HEK293 (cell line): ENCODE measurements around the gene FAM217A.

Source experiments
- CTCF ChIA-PET: fragments of 350-600 bp; formaldehyde crosslinking; extraction: SDS; loops from one replicate; lab custom pipeline; 2021; ENCODE audit warnings: antibody characterized with exemption; lab: Yijun Ruan, JAX
- POLR2A ChIA-PET: fragments of 300-600 bp; formaldehyde crosslinking; extraction: SDS; loops from one replicate; lab custom pipeline; 2020; ENCODE audit warnings: antibody characterized with exemption, inconsistent platforms; lab: Yijun Ruan, JAX
- H3K27ac ChIP-seq: fragments of 200-500 bp; sonication (Bioruptor generic); 2 replicates; pipeline ENCODE4 v1.5.1; 2014; ENCODE audit warnings: low read depth, low read length, control low read depth, inconsistent platforms; ENCODE audit errors: extremely low read depth
- H3K36me3 ChIP-seq, 2 experiments: fragments of 200-500 bp in 1 of 2; sonication (Bioruptor generic) in 1 of 2; 1 replicate in 1 of 2; 2 replicates in 1 of 2; pipeline ENCODE4 v1.5.1; 2014 to 2017; ENCODE audit warnings: inconsistent platforms in 2 of 2, low read length in 2 of 2; ENCODE audit not compliant: control insufficient read depth in 2 of 2, insufficient read depth in 1 of 2
- H3K4me1 ChIP-seq: fragments of 200-500 bp; sonication (Bioruptor generic); 2 replicates; pipeline ENCODE4 v1.5.1; 2014; ENCODE audit warnings: mild to moderate bottlenecking, low read length, inconsistent platforms; ENCODE audit not compliant: control insufficient read depth, insufficient read depth
- H3K4me3 ChIP-seq: 2 replicates; pipeline ENCODE4 v1.5.1; 2011; ENCODE audit warnings: low read depth, mild to moderate bottlenecking, control low read depth, low read length, moderate library complexity
- H3K9me3 ChIP-seq: fragments of 200-500 bp; sonication (Bioruptor generic); 2 replicates; pipeline ENCODE4 v1.5.1; 2014; ENCODE audit warnings: low read depth, low read length, inconsistent platforms; ENCODE audit not compliant: control insufficient read depth, insufficient read depth
- GLI2 ChIP-seq: fragments of 450-650 bp; formaldehyde crosslinking; IDR thresholded peaks from 2 replicates; pipeline ENCODE4; 2017; ENCODE audit warnings: missing biosample characterization, missing genetic modification characterization, low read depth, borderline replicate concordance
- HOXC10 ChIP-seq: sonication (generic); formaldehyde crosslinking; IDR thresholded peaks from 2 replicates; pipeline ENCODE4 v1.8.1; 2023; ENCODE audit warnings: mild to moderate bottlenecking, missing genetic modification reagents
- KLF7 ChIP-seq: fragments of 450-650 bp; formaldehyde crosslinking; IDR thresholded peaks from 2 replicates; pipeline ENCODE4 v1.5.1; 2016; ENCODE audit warnings: missing biosample characterization, missing genetic modification characterization, borderline replicate concordance
- KLF8 ChIP-seq: fragments of 450-650 bp; formaldehyde crosslinking; IDR thresholded peaks from 2 replicates; pipeline ENCODE4 v1.5.1; 2016; ENCODE audit warnings: missing biosample characterization, missing genetic modification characterization
- PBX3 ChIP-seq: sonication (generic); formaldehyde crosslinking; IDR thresholded peaks from 2 replicates; pipeline ENCODE4 v1.8.1; 2022; ENCODE audit warnings: mild to moderate bottlenecking, moderate library complexity, missing genetic modification reagents
- REPIN1 ChIP-seq: fragments of 450-650 bp; formaldehyde crosslinking; IDR thresholded peaks from 2 replicates; pipeline ENCODE4 v1.5.1; 2017; ENCODE audit warnings: missing biosample characterization, missing genetic modification characterization, low read depth
- SALL2 ChIP-seq: fragments of 450-650 bp; formaldehyde crosslinking; IDR thresholded peaks from 2 replicates; pipeline ENCODE4 v1.5.0; 2017; ENCODE audit warnings: missing biosample characterization, mild to moderate bottlenecking, missing genetic modification characterization, borderline replicate concordance
- SP3 ChIP-seq: fragments of 450-650 bp; formaldehyde crosslinking; IDR thresholded peaks from 2 replicates; pipeline ENCODE4 v1.5.1; 2016; ENCODE audit warnings: missing biosample characterization, missing genetic modification characterization
- ZNF10 ChIP-seq: fragments of 450-650 bp; formaldehyde crosslinking; IDR thresholded peaks from 2 replicates; pipeline ENCODE4 v1.5.1; 2017; ENCODE audit warnings: missing biosample characterization, missing genetic modification characterization
- ZNF174 ChIP-seq: fragments of 450-650 bp; formaldehyde crosslinking; IDR thresholded peaks from 2 replicates; pipeline ENCODE4 v1.5.0; 2017; ENCODE audit warnings: missing biosample characterization, mild to moderate bottlenecking, missing genetic modification characterization
- ZNF2 ChIP-seq: fragments of 450-650 bp; formaldehyde crosslinking; IDR thresholded peaks from 2 replicates; pipeline ENCODE4 v1.5.1; 2016; ENCODE audit warnings: missing biosample characterization, missing genetic modification characterization
- ZNF292 ChIP-seq: fragments of 450-650 bp; formaldehyde crosslinking; IDR thresholded peaks from 2 replicates; pipeline ENCODE4 v1.5.1; 2016; ENCODE audit warnings: low read depth, missing biosample characterization, missing genetic modification characterization, borderline replicate concordance
- ZNF302 ChIP-seq: fragments of 450-650 bp; formaldehyde crosslinking; IDR thresholded peaks from 2 replicates; pipeline ENCODE4 v1.5.1; 2016; ENCODE audit warnings: missing biosample characterization, missing genetic modification characterization, low read depth
- ZNF341 ChIP-seq: fragments of 450-650 bp; formaldehyde crosslinking; IDR thresholded peaks from 2 replicates; pipeline ENCODE4; 2016; ENCODE audit warnings: low read depth, missing biosample characterization, missing genetic modification characterization
- ZNF350 ChIP-seq: fragments of 450-650 bp; formaldehyde crosslinking; IDR thresholded peaks from 2 replicates; pipeline ENCODE4 v1.5.0; 2017; ENCODE audit warnings: missing biosample characterization, mild to moderate bottlenecking, missing genetic modification characterization
- ZNF37A ChIP-seq: fragments of 450-650 bp; IDR thresholded peaks from 2 replicates; pipeline ENCODE4 v1.5.1; 2018; ENCODE audit warnings: missing biosample characterization, missing genetic modification characterization
- ZNF423 ChIP-seq: fragments of 450-650 bp; formaldehyde crosslinking; IDR thresholded peaks from 2 replicates; pipeline ENCODE4 v1.5.1; 2016; ENCODE audit warnings: missing biosample characterization, missing genetic modification characterization
- ZNF473 ChIP-seq: fragments of 450-650 bp; formaldehyde crosslinking; IDR thresholded peaks from 2 replicates; pipeline ENCODE4 v1.5.1; 2017; ENCODE audit warnings: missing biosample characterization, missing genetic modification characterization
- ZNF529 ChIP-seq: fragments of 450-650 bp; formaldehyde crosslinking; IDR thresholded peaks from 2 replicates; pipeline ENCODE4 v1.5.1; 2017; ENCODE audit warnings: missing genetic modification characterization, missing biosample characterization; ENCODE audit not compliant: insufficient replicate concordance
- ZNF571 ChIP-seq: fragments of 450-650 bp; formaldehyde crosslinking; IDR thresholded peaks from 2 replicates; pipeline ENCODE4 v1.5.0; 2017; ENCODE audit warnings: missing biosample characterization, missing genetic modification characterization
- ZNF610 ChIP-seq: fragments of 450-650 bp; formaldehyde crosslinking; IDR thresholded peaks from 2 replicates; pipeline ENCODE4 v1.5.1; 2016; ENCODE audit warnings: missing biosample characterization, missing genetic modification characterization, borderline replicate concordance
- ZNF626 ChIP-seq: fragments of 450-650 bp; sonication (Bioruptor Pico); formaldehyde crosslinking; IDR thresholded peaks from 2 replicates; pipeline ENCODE4 v1.5.1; 2018; ENCODE audit warnings: missing biosample characterization, missing genetic modification characterization, inconsistent platforms
- ZNF654 ChIP-seq: fragments of 450-650 bp; formaldehyde crosslinking; IDR thresholded peaks from 2 replicates; pipeline ENCODE4 v1.5.1; 2016; ENCODE audit warnings: low read depth, missing biosample characterization, missing genetic modification characterization
- ZNF664 ChIP-seq: fragments of 450-650 bp; formaldehyde crosslinking; IDR thresholded peaks from 2 replicates; pipeline ENCODE4 v1.5.1; 2016; ENCODE audit warnings: missing biosample characterization, missing genetic modification characterization
- ZNF670 ChIP-seq: fragments of 450-650 bp; formaldehyde crosslinking; IDR thresholded peaks from 2 replicates; pipeline ENCODE4 v1.5.1; 2016; ENCODE audit warnings: missing biosample characterization, missing genetic modification characterization, low read depth
- ZNF76 ChIP-seq: fragments of 450-650 bp; formaldehyde crosslinking; IDR thresholded peaks from 2 replicates; pipeline ENCODE4; 2016; ENCODE audit warnings: low read depth, missing biosample characterization, missing genetic modification characterization, borderline replicate concordance
- ZSCAN18 ChIP-seq: fragments of 450-650 bp; formaldehyde crosslinking; IDR thresholded peaks from 2 replicates; pipeline ENCODE4 v1.5.1; 2016; ENCODE audit warnings: missing biosample characterization, missing genetic modification characterization
- TF ChIP-seq, protein P1 (sequence below): fragments of 450-650 bp; formaldehyde crosslinking; IDR thresholded peaks from 2 replicates; pipeline ENCODE4 v1.5.1; 2016; ENCODE audit warnings: missing biosample characterization, missing genetic modification characterization
- TF ChIP-seq, protein P2 (sequence below): fragments of 450-650 bp; formaldehyde crosslinking; IDR thresholded peaks from 2 replicates; pipeline ENCODE4 v1.5.0; 2017; ENCODE audit warnings: missing biosample characterization, missing genetic modification characterization, borderline replicate concordance

The FAM217A gene

GRCh38 chr6:4057036-4057435 lies 21.9 kb downstream of the FAM217A start (continued):
- TF ChIP-seq, protein P1, sequence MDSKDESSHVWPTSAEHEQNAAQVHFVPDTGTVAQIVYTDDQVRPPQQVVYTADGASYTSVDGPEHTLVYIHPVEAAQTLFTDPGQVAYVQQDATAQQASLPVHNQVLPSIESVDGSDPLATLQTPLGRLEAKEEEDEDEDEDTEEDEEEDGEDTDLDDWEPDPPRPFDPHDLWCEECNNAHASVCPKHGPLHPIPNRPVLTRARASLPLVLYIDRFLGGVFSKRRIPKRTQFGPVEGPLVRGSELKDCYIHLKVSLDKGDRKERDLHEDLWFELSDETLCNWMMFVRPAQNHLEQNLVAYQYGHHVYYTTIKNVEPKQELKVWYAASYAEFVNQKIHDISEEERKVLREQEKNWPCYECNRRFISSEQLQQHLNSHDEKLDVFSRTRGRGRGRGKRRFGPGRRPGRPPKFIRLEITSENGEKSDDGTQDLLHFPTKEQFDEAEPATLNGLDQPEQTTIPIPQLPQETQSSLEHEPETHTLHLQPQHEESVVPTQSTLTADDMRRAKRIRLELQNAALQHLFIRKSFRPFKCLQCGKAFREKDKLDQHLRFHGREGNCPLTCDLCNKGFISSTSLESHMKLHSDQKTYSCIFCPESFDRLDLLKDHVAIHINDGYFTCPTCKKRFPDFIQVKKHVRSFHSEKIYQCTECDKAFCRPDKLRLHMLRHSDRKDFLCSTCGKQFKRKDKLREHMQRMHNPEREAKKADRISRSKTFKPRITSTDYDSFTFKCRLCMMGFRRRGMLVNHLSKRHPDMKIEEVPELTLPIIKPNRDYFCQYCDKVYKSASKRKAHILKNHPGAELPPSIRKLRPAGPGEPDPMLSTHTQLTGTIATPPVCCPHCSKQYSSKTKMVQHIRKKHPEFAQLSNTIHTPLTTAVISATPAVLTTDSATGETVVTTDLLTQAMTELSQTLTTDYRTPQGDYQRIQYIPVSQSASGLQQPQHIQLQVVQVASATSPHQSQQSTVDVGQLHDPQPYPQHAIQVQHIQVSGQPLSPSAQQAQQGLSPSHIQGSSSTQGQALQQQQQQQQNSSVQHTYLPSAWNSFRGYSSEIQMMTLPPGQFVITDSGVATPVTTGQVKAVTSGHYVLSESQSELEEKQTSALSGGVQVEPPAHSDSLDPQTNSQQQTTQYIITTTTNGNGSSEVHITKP (tag by site-specific recombination): no peak
- TF ChIP-seq ZNF670 (tag by site-specific recombination) (no peak), GLI2 (no peak), ZNF174 (tag by site-specific recombination) (no peak), ZNF610 (tag by site-specific recombination) (no peak), HOXC10 (CRISPR knock-in tag) (no peak), REPIN1 (no peak), ZNF341 (tag by site-specific recombination) (no peak), ZNF626 (tag by site-specific recombination) (no peak), ZNF423 (no peak), KLF7 (no peak)

DNA sequence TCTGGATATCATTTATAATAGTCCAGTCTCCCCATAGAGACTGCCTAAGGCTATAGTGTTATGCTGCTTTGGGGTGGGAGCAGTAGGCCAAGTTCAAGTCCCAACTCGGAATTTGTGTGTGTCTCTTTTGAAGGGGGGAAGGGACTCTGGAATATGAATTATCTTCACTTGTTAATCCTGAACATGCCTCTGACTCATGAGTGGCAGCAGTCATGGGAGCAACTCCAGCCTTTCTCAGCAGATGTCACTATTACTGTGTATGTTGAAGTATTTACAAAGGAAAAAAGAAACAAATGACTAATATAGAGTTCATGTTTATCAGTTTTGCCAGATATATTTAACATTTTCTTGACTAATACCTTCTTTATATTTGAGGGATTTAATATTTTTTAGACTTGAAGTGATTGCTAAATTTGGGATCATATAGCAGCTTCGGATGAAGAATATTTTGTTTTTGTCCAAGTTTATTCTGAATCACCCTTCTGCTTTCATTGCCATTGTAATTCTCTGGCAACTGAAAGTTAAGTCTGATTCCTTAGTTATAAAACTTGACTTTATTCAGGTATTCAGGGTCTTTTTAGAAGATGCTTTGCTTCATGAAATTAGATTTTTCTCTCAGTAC lies 23.4 kb downstream of the FAM217A start:
- Histone ChIP-seq H3K9me3 (no peaks in the 10 kb centered on the region), H3K4me3 (no peak overlapping the region), H3K36me3 (peaks cover 87 to 93% of the 10 kb centered on the region in 2 experiments), H3K4me1 (peaks cover 7% of the 10 kb centered on the region; the same call in 1 of the 2 replicates), H3K27ac (no peak overlapping the region)
- CTCF ChIA-PET: interaction anchor here (0.5 to 7.3 kb wide), 10 partner anchors 10 to 975 kb away, joined by 3 to 59 read pairs (median 3); a partner anchor contains a TSS
- POLR2A ChIA-PET: interaction anchor here (0.9 kb wide), 1 partner anchor 34 kb away, joined by 5 read pairs; a partner anchor contains a TSS
- TF ChIP-seq ZNF626 (tag by site-specific recombination) (no peak), SP3 (tag by site-specific recombination) (no peak), ZNF571 (tag by site-specific recombination) (no peak), ZNF473 (tag by site-specific recombination) (no peak), ZNF654 (tag by site-specific recombination) (peak; percentile 39), ZNF664 (tag by site-specific recombination) (no peak), ZNF10 (no peak), ZNF350 (tag by site-specific recombination) (no peak), ZSCAN18 (tag by site-specific recombination) (no peak), ZNF670 (tag by site-specific recombination) (no peak), ZNF292 (tag by site-specific recombination) (no peak), ZNF76 (tag by site-specific recombination) (no peak), ZNF37A (tag by site-specific recombination) (no peak), ZNF302 (tag by site-specific recombination) (no peak), KLF8 (tag by site-specific recombination) (no peak), PBX3 (CRISPR knock-in tag) (no peak), ZNF2 (no peak), SALL2 (tag by site-specific recombination) (no peak), ZNF341 (tag by site-specific recombination) (no peak), ZNF529 (no peak)
- TF ChIP-seq, protein P2, sequence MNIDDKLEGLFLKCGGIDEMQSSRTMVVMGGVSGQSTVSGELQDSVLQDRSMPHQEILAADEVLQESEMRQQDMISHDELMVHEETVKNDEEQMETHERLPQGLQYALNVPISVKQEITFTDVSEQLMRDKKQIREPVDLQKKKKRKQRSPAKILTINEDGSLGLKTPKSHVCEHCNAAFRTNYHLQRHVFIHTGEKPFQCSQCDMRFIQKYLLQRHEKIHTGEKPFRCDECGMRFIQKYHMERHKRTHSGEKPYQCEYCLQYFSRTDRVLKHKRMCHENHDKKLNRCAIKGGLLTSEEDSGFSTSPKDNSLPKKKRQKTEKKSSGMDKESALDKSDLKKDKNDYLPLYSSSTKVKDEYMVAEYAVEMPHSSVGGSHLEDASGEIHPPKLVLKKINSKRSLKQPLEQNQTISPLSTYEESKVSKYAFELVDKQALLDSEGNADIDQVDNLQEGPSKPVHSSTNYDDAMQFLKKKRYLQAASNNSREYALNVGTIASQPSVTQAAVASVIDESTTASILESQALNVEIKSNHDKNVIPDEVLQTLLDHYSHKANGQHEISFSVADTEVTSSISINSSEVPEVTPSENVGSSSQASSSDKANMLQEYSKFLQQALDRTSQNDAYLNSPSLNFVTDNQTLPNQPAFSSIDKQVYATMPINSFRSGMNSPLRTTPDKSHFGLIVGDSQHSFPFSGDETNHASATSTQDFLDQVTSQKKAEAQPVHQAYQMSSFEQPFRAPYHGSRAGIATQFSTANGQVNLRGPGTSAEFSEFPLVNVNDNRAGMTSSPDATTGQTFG (tag by site-specific recombination): no peak
